K562 (cell line): Measurements from ENCODE around the gene CES1.

Source experiments
- CEBPB ChIP-seq: fragments of 450-650 bp; IDR thresholded peaks from 2 replicates; pipeline ENCODE4 v1.6.1; 2016; ENCODE audit warnings: missing genetic modification characterization, missing compliant biosample characterization
- CTCF ChIP-seq, 3 experiments: IDR thresholded peaks in 2 of 3; conservative IDR thresholded peaks in 1 of 3; 2 replicates each; pipeline ENCODE4 v1.5.1; 2011 to 2012; ENCODE audit warnings: low read length in 3 of 3, mild to moderate bottlenecking in 3 of 3, control low read depth in 2 of 3, improper control_type of control experiment in 1 of 3, inconsistent platforms in 1 of 3, low read depth in 1 of 3, mixed read lengths in 1 of 3, moderate library complexity in 1 of 3; ENCODE audit not compliant: insufficient read depth in 2 of 3
- HDAC1 ChIP-seq, 2 experiments: fragments of 450-650 bp; IDR thresholded peaks; 2 replicates each; pipeline ENCODE4 v1.6.1; 2016 to 2017; ENCODE audit warnings: inconsistent platforms in 1 of 2, mild to moderate bottlenecking in 1 of 2, moderate library complexity in 1 of 2
- MXI1 ChIP-seq: IDR thresholded peaks from 2 replicates; pipeline ENCODE4 v1.6.1; 2011; ENCODE audit warnings: low read depth, mild to moderate bottlenecking, improper control_type of control experiment, low read length
- PCBP1 ChIP-seq: fragments of 200-400 bp; formaldehyde crosslinking; IDR thresholded peaks from 2 replicates; pipeline ENCODE4 v1.6.1; 2018; ENCODE audit warnings: mild to moderate bottlenecking, low read depth, low read length; ENCODE audit not compliant: poor library complexity, severe bottlenecking

- TF ChIP-seq CTCF (IDR thresholded peaks at IDR 0.05 in 2 of 3, conservative IDR thresholded peaks at IDR 0.05 in 1 of 3; ENCODE audit: insufficient read depth in 2 of 3, low read depth in 1 of 3, low read length in 3 of 3) (no peak), MXI1 (no peak), PCBP1 (no peak), HDAC1 (IDR thresholded peaks at IDR 0.05) (no peak), CEBPB (tag) (no peak)
Measured at GRCh38 chr16:55832773-55833691, at the start of gene CES1.
